Psoas muscle (tissue), 8 donors: Measurements from ENCODE around the gene MYO5A. TPM values are rescaled to one million over a fixed set of nuclear protein-coding genes. Genes with fewer than 3 reads are reported as not detected.

ENCODE experiments used
- ATAC-seq, 4 donors: fragments of 200-7000 bp; cut with Tn5 transposase; one replicate each; pipeline ENCODE4 v1.9.1; 2020; ENCODE audit warnings: moderate library complexity in 3 of 4, mild to moderate bottlenecking in 2 of 4
- DNase-seq, 2 donors: peaks; one replicate each; pipeline ENCODE4 v3.0.0-alpha.2; 2020
- H3K27ac ChIP-seq: fragments of 200-600 bp; one replicate; pipeline ENCODE4 v1.8.0; 2022
- H3K27me3 ChIP-seq, 3 donors: fragments of 200-600 bp in 1 of 3; one replicate each; pipeline versions ENCODE4 v1.6.1 to v1.8.0; 2013 to 2022; ENCODE audit warnings: low read length in 2 of 3, mild to moderate bottlenecking in 2 of 3, moderate library complexity in 1 of 3; ENCODE audit not compliant: insufficient read depth in 3 of 3
- H3K36me3 ChIP-seq, 2 donors: fragments of 200-600 bp in 1 of 2; one replicate each; pipeline versions ENCODE4 v1.6.1 to v1.8.0; 2013 to 2022; ENCODE audit warnings: low read depth in 1 of 2, mild to moderate bottlenecking in 1 of 2, moderate library complexity in 1 of 2; ENCODE audit not compliant: insufficient read depth in 1 of 2
- H3K4me1 ChIP-seq: fragments of 200-600 bp; one replicate; pipeline ENCODE4 v1.8.0; 2022
- H3K4me3 ChIP-seq: fragments of 200-600 bp; one replicate; pipeline ENCODE4 v1.8.0; 2022; ENCODE audit warnings: mild to moderate bottlenecking
- H3K9me3 ChIP-seq: fragments of 200-600 bp; one replicate; pipeline ENCODE4 v1.8.0; 2022
- CTCF ChIP-seq: fragments of 200-600 bp; IDR thresholded peaks from one replicate; pipeline ENCODE4 v1.8.0; 2022; ENCODE audit warnings: antibody characterized with exemption
- WGBS, 3 donors: extraction: QIAGEN DNeasy Blood & Tissue Kit; methylation state at CpG; one replicate each; pipeline versions ENCODE4 v1.1.6 to v1.1.7; 2013; 5-methylcytosine and 5-hydroxymethylcytosine counted together
- intact Hi-C, 2 donors: fragments of 100-400 bp; cut with DNase I; formaldehyde crosslinking; loops; one replicate each; pipeline versions ENCODE4 v1.11.0 to v1.14.2; 2022
- polyA plus RNA-seq, 3 donors: library from polyadenylated mRNA; stranded (reverse); fragments of 200-250 nt; gene quantifications; one replicate each; pipeline ENCODE4 v1.2.3, GENCODE V29; 2013
- total RNA-seq, 4 donors: library from RNA; stranded (reverse); fragmentation: NEBNext Ultra II Directional in 2 of 4; extraction: Animal tissue kit (Norgen Biotek cat#: 25700) in 2 of 4; gene quantifications; one replicate each; pipeline versions ENCODE4 v1.2.1 to v1.2.4, GENCODE V29; 2021 to 2023
- donor health status: healthy with polysubstance abuse.
- donor health status: DM: no; HTN: no; CAD: no; lungs with moderate emphysema.
- donor health status: Bipolar disorder and iron deficiency.
- donor health status: healthy.
- donor health status: DM: yes; HTN: yes; CAD: no.
- donor health status: DM: no; HTN: no; CAD: no.
- donor health status: DM: no; HTN: no; CAD: no.
- donor health status: DM: yes; HTN: yes; CAD: no.

MYO5A gene
- total and polyA plus RNA-seq, 7 donors = 3.6 to 9.9 (median 6.3) TPM

- 85 to 89% (median 87%) methylated on average over 9 of the region's 9 CpGs for WGBS, 3 donors
These were observed 158.7 kb downstream of the MYO5A start for GRCh38 chr15:52370010-52370409.

GRCh38 chr15:52369455-52369854 is 159.2 kb downstream of the MYO5A start:
- 73 to 92% (median 79%) methylated on average over 3 of the region's 3 CpGs for WGBS, 3 donors
- peak overlapping the region; percentile 48 for H3K27ac ChIP-seq
- ATAC-seq = peak; percentile 78 to 97 (median 94)
- H3K27me3 ChIP-seq = no peaks in the 10 kb centered on the region
- TF ChIP-seq CTCF = no peak
- H3K9me3 ChIP-seq = no peaks in the 10 kb centered on the region
- intact Hi-C loops = no loop called here
- DNase-seq = no peak
- H3K36me3 ChIP-seq = peaks cover 5 to 63% of the 10 kb centered on the region in 2 donors
- no peak overlapping the region for H3K4me3 ChIP-seq
- peaks cover 8% of the 10 kb centered on the region for H3K4me1 ChIP-seq

More at GRCh38 chr15:52370010-52370409, 158.7 kb downstream of the MYO5A start:
- no peak for DNase-seq
- peak; percentile 27 to 65 (median 44) for ATAC-seq
- no peaks in the 10 kb centered on the region for H3K9me3 ChIP-seq
- no peak for TF ChIP-seq CTCF
- intact Hi-C loops = no loop called here
- H3K27ac ChIP-seq = peak overlapping the region; percentile 48
- peaks cover 6 to 63% of the 10 kb centered on the region in 2 donors for H3K36me3 ChIP-seq
- H3K27me3 ChIP-seq = no peaks in the 10 kb centered on the region
- no peak overlapping the region for H3K4me3 ChIP-seq
- peaks cover 8% of the 10 kb centered on the region for H3K4me1 ChIP-seq

GRCh38 chr15:52369030-52369429 is 159.7 kb downstream of the MYO5A start:
- ATAC-seq (peak in 3 of 4 donors; percentile 19 to 52 (median 37)), DNase-seq (no peak)
- peaks cover 3 to 63% of the 10 kb centered on the region in 2 donors for H3K36me3 ChIP-seq
- TF ChIP-seq CTCF = no peak
- no peak overlapping the region for H3K4me3 ChIP-seq
- H3K27ac ChIP-seq = peak overlapping the region; percentile 48
- intact Hi-C loops = no loop called here
- WGBS, 3 donors = 70 to 83% (median 76%) methylated on average over 3 of the region's 3 CpGs
- no peaks in the 10 kb centered on the region for H3K9me3 ChIP-seq
- H3K4me1 ChIP-seq = peaks cover 8% of the 10 kb centered on the region
- no peaks in the 10 kb centered on the region for H3K27me3 ChIP-seq

- intact Hi-C loops = no loop called here
- Histone ChIP-seq H3K4me3 (no peak overlapping the region), H3K27ac (no peak overlapping the region), H3K9me3 (no peaks in the 10 kb centered on the region), H3K27me3 (no peaks in the 10 kb centered on the region), H3K36me3 (peaks cover 3 to 63% of the 10 kb centered on the region in 2 donors), H3K4me1 (peaks cover 8% of the 10 kb centered on the region)
- ATAC-seq (no peak), DNase-seq (no peak)
- 88 to 93% (median 93%) methylated on average over 3 of the region's 3 CpGs for WGBS, 3 donors
- no peak for TF ChIP-seq CTCF
These were observed 160.3 kb downstream of the MYO5A start for GRCh38 chr15:52368402-52368801.

- H3K4me1 ChIP-seq = peaks cover 12% of the 10 kb centered on the region
- no peak overlapping the region for H3K4me3 ChIP-seq
- TF ChIP-seq CTCF = no peak
- no peaks in the 10 kb centered on the region for H3K27me3 ChIP-seq
- intact Hi-C loops = no loop called here
- peaks cover 3 to 70% of the 10 kb centered on the region in 2 donors for H3K36me3 ChIP-seq
- no peaks in the 10 kb centered on the region for H3K9me3 ChIP-seq
- DNase-seq = no peak
- peak; percentile 27 to 87 (median 81) for ATAC-seq
- no peak overlapping the region for H3K27ac ChIP-seq
- WGBS, 3 donors = 73 to 86% (median 85%) methylated on average over 3 of the region's 3 CpGs
These were observed 166.2 kb downstream of the MYO5A start for GRCh38 chr15:52362497-52362896.
